HG02970 (cell line): ENCODE data around the gene ADGRG7.

Source experiments
- ATAC-seq: cut with Tn5 transposase; IDR thresholded peaks from one replicate; pipeline ENCODE4 v1.9.1; 2021; ENCODE audit warnings: mild to moderate bottlenecking, moderate library complexity, moderate number of reproducible peaks; ENCODE audit not compliant: unreplicated experiment, low FRiP score

ADGRG7 gene

DNA sequence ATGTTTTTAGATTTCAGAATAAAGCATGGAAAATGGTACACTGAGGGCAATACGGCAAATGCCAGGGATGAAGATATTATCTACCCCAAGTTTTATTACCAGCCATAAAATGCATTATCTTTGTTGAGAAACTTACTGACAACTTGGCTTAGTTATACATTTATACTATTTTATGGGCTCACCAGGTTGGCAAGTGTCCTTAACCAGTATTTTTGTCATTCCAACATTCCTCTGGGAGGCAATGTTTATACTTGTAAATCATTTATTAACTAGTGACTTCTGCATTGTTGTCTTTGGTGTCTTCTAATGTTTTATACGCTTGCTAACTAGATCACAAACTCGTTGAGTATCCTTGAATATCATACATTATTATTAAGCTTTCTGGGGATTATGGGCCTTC is 18.0 kb upstream of the ADGRG7 start:
- ATAC-seq = no peak

DNA sequence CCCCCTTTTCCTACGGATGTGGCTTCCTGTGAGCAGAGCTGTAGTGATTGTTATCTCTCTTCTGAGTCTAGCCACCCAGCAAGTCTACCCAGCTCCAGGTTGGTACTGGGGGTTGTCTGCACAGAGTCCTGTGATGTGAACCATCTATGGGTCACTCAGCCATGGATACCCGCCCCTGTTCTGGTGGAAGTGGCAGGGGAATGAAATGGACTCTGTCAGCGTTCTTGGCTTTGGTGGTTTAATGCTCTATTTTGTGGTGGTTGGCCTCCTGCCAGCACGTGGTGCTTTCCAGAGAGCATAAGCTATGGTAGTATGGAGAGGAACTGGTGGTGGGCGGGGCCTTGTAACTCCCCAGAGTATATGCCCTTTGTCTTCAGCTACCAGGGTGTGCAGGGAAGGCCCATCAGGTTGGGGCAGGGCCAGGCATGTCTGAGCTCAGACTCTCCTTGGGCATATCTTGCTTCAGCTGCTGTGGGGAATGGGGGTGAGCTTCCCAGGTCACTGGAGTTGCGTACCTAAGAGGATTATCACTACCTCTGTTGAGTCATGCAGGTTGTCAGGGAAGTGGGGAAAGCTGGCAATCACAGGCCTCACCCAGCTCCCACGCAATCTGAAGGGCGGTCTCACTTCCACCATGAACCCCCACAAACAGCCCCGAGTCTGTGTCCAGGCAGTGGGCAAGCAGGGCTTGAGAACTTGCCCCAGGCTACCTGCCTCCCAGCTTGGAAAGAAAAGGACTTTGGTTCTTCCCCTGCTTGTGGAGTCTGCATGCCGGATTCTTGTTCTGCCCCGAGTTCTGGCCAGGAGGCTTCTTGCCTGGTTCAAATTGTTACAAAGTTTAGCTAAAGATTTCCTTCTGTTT is 9.0 kb upstream of the ADGRG7 start:
- ATAC-seq = no peak

- no peak for ATAC-seq
These were observed 6.6 kb upstream of the ADGRG7 start for GRCh38 chr3:100602506-100603444.

DNA sequence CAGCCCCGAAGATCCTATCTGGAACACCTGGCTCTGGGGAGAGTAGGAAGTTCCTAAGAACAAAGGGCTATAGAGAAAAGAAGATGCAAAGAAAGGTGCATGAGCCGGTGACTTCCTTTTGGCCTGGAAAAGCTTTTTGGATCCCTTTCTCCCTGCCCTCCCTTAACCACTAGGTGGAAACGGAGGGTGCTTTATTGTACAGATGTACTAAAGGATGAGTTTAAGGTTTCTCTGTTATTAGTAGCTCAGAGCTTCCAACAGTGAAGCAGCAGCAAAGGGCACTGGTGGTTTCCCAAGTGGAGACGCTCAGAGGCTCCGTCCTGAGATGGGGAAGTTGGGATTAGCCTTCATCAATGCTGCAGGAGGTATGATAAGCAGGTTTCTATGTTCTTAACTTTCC is 5.9 kb upstream of the ADGRG7 start:
- no peak for ATAC-seq

- ATAC-seq = no peak
These were observed 4.0 kb upstream of the ADGRG7 start for GRCh38 chr3:100605358-100605757.

GRCh38 chr3:100606894-100607512 is 2.4 kb upstream of the ADGRG7 start:
- ATAC-seq = peak; percentile 67

GRCh38 chr3:100609963-100610362 is 562 bp downstream of the ADGRG7 start:
- no peak for ATAC-seq

DNA sequence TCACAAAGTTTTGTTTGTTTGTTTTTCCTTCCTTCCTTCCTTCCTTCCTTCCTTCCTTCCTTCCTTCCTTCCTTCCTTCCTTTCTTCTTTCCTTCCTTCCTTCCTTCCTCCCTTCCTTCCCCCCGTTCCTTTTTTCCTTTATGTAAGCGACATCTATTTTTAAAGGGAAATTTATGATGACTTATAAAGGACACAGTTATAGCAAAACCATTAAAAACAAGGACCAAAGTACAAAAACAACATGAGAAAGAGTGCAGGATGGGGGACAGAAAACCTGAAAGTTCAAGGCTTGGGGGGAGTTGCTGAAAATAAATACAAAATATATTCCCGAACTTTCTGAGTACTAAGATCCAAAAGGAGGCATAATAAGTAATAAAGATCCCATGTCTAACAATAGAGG is 1.8 kb downstream of the ADGRG7 start:
- no peak for ATAC-seq

DNA sequence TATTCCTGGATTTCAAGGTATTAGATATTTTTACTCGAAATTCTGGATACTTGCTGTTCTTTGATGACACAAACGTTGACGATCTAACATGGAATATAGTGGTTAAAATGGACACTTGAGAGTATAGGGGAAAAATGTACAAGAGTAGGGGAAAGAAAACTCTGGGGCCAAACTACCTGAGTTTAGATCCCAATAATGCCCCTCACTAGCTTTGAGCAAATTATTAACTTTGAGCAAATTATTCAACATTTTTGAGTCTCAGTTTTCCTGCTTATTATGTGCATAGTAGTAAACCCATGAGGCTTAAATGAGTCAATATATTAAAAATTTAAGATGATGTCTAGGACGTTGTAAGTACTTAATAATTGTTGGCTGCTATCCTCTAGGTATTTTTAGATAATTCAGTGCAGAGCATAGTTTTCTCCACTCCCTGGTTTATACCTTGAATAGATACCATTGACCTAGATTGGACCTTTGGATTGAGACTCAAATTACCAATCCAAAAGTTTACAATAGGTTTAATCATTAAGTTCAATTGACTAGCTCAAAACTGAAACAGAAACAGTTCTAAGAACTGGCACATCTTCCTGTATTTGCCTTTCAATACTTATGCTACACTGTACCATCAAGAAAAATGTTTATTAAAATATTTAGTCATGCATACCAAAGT is 4.5 kb downstream of the ADGRG7 start:
- ATAC-seq = no peak

- ATAC-seq = peak; percentile 62
These were observed 5.5 kb downstream of the ADGRG7 start for GRCh38 chr3:100614941-100615340.

GRCh38 chr3:100615684-100616083 is 6.3 kb downstream of the ADGRG7 start:
- ATAC-seq = no peak

DNA sequence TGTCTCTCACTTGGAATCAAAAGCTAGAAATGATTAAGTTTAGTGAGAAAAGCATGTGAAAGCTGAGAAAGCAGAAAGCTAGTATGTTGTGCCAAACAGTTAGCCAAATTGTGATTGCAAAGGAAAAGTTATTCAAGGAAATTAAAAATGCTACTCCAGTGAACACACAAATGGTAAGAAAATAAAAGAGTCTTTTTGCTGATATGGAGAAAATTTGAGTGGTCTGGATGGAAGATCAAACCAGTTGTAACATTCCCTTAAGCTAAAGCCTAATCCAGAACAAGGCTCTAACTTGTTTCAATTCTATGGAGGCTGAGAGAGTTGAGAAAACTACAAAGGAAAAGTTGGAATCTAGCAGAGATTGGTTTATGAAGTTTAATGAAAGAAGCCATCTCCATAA is 11.8 kb downstream of the ADGRG7 start:
- ATAC-seq = no peak

- no peak for ATAC-seq
These were observed 18.1 kb downstream of the ADGRG7 start for GRCh38 chr3:100627491-100627890.

DNA sequence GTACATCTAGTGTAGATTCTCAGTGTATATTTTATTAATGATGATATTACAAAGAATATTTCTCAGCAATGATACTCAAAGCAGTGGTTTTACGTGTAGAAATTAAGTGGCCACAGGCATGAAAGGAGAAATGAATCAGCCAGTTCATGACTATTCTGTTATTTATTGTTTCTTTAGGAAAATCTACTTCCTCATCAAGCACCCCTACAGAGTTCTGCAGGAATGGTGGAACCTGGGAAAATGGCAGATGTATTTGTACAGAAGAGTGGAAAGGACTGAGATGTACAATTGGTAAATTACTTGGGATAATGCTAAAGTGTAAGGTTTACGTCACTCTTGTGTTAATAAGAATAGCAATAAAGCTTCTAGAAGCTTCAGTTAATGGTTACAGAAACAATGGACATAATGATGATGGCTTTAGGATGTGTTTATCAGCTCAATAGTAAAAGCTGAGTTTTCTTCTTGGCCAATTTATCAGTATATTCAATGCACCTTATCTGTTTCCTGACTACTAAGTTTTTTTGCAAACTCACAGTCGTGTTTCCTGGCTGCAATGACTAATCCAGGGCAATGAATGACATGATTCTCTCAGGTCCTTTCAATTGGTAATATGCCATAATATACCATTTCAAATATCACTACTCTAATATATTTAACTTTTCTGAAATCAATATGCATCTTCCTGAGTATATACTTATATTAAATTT is 20.2 kb downstream of the ADGRG7 start:
- ATAC-seq = no peak

DNA sequence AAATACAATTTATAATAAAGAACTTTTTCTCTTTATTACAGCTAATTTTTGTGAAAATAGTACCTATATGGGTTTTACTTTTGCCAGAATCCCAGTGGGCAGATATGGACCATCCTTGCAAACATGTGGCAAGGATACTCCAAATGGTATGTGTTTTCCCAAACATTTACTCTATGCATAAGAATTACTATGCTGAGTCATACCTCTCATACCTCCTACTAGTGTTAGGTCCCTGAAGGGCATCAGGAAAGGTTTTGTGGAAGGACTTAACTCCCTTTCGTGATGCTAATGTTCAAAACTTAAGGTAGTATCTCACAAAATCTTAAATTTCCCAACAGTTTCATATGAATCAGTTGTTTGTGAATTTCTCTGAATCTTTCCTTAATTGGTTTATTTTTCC is 21.3 kb downstream of the ADGRG7 start:
- no peak for ATAC-seq

DNA sequence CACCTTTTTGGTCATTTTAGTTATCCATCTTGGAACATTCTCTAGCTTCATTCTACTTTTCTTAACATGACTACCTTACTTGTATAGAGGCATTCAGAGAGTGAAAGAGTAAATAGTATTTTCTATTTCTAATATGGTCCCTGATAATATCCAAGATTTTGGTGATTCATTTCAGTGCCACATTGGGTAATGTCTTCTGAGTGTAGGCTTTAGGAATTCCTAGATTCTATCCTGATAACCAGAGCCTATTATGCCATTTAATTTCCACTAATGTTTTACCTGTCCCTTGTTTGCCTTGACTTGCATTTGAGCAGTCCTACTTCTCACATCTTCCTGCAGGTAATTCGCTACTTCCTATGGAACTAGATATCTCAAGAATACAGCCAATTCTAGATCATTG is 21.8 kb downstream of the ADGRG7 start:
- no peak for ATAC-seq

DNA sequence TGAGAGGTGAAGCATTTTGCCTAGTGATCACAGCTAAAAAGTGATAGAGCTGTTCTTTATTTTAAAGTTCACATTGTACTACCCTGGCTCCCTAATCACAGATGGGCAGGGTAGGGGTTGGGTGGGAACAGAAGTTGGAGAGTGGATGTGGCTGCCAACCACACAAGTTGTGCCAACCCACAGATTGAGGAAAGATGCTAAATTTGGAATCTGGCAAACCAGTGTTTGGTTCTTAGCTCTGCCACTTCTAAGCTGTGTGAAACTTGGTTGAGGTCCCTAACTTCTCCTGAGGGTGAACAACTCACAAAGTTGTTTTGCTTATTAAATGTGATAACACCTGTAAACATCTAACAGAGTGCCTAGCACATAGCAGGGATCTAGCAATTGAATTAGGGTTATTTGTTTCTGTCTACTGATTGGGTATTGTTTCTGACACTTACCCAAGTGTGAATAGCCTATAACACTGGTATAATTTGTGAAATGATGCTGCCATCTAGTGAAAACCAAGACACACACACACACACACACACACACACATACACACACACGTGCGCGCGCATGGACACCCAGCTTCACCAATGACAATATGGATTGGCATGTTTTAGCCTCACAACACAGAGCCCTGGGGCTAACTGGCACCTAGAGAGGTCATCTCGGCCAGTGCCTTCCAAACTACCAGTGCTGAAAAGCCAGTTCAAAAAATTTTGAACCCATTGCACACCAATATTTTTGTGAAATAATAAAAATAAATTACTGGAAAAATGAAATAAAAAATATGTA is 25.3 kb downstream of the ADGRG7 start:
- ATAC-seq = no peak

GRCh38 chr3:100635273-100635701 is 25.9 kb downstream of the ADGRG7 start:
- ATAC-seq = no peak

- ATAC-seq = no peak
These were observed 27.8 kb downstream of the ADGRG7 start for GRCh38 chr3:100637197-100637631.
